ENCODE data around the gene GPC3.
"Not testable (repeated sequence)": the region's sequence is repeated elsewhere in the genome, so short reads cannot be mapped to it uniquely, and the experiment has no call there.

GPC3 gene

DNA sequence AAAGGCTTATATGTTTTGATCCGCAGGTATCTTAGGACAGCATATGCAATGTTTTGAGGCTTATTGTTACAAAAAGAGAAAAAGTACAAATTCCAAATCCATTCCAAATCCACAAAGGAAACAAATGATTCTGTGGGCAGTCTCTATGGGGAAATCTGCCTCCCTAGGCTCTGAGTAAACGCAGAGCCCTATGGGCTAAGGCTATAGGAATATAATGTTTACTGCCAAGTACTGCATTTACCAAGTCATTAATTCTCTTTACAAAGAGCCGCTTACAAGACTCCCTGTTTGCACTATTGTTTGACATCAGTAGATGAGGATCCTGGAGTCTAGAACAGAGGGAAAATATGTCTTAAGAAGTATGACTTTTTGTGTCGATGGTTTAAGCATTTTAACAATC, 357.7 kb downstream of the GPC3 start:
- TF ChIP-seq, protein P1, sequence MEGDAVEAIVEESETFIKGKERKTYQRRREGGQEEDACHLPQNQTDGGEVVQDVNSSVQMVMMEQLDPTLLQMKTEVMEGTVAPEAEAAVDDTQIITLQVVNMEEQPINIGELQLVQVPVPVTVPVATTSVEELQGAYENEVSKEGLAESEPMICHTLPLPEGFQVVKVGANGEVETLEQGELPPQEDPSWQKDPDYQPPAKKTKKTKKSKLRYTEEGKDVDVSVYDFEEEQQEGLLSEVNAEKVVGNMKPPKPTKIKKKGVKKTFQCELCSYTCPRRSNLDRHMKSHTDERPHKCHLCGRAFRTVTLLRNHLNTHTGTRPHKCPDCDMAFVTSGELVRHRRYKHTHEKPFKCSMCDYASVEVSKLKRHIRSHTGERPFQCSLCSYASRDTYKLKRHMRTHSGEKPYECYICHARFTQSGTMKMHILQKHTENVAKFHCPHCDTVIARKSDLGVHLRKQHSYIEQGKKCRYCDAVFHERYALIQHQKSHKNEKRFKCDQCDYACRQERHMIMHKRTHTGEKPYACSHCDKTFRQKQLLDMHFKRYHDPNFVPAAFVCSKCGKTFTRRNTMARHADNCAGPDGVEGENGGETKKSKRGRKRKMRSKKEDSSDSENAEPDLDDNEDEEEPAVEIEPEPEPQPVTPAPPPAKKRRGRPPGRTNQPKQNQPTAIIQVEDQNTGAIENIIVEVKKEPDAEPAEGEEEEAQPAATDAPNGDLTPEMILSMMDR (IDR thresholded peaks at IDR 0.05; ENCODE audit: low read depth, low read length), result no peak
- H3K4me3 ChIP-seq (ENCODE audit: low read depth, low read length), result no peak overlapping the region
- in situ Hi-C loops (cut with HindIII; ENCODE audit: low sequenced_read_pairs), result no loop called here
- DNase-seq (ENCODE audit: low read depth, low spot score), result peak; percentile 4

DNA sequence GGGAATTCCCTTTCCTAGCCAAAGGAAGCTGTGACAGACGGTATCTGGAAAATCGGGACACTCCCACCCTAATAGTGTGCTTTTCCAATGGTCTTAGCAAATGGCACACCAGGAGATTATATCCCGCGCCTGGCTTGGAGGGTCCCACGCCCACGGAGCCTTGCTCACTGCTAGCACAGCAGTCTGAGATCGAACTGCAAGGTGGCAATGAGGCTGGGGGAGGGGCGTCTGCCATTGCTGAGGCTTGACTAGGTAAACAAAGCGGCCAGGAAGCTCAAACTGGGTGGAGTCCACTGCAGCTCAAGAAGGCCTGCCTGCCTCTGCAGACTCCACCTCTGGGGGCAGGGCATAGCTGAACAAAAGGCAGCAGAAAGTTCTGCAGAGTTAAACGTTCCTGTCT, 364.0 kb downstream of the GPC3 start:
- in situ Hi-C loops (cut with HindIII; ENCODE audit: low sequenced_read_pairs); H3K4me3 ChIP-seq (ENCODE audit: low read depth, low read length); DNase-seq (ENCODE audit: low read depth, low spot score): not testable (repeated sequence)

DNA sequence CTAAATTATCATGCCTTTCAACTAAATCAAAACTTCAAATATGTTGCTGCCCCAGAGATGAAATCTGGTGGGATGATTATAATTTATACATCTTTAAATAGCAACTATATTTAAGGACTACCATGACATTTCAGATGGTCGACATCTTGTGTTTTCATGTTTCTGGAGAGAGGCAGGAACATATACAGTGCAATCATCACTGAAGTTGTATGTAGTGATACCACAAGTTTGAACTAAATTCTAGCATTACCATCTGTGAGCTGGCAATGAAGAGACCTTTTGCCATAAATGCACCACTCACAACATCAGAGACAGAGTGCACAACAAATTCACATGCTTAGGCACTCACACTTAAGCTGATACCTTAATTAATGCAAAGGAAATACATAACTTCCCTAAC, 373.7 kb downstream of the GPC3 start:
- TF ChIP-seq, protein P1 (IDR thresholded peaks at IDR 0.05; ENCODE audit: low read depth, low read length), result no peak
- H3K4me3 ChIP-seq (ENCODE audit: low read depth, low read length), result no peak overlapping the region
- in situ Hi-C loops (cut with HindIII; ENCODE audit: low sequenced_read_pairs), result no loop called here
- no peak for DNase-seq (ENCODE audit: low read depth, low spot score)

DNA sequence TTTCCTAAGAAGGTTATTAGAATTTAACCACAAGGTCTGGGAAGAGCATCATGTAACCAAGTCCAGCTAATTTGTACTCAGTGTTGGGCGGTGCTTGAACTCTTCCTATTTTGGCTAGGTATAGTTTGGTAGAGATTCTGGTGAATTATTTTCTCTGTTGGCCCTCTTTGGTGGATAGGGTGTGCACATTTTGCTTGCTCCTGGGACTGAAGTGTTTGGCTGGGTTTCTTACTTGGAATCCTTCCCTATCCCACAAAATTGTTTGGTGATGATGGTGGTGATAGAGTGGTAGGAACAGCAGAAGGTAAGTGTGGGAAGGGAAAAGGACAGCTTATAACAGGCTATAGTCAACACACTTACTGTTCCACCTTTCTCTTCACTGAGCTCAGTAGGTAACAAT, 375.3 kb downstream of the GPC3 start:
- no peak overlapping the region for H3K4me3 ChIP-seq (ENCODE audit: low read depth, low read length)
- in situ Hi-C loops (cut with HindIII; ENCODE audit: low sequenced_read_pairs), result no loop called here
- DNase-seq (ENCODE audit: low read depth, low spot score), result peak; percentile 47
- TF ChIP-seq, protein P1 (IDR thresholded peaks at IDR 0.05; ENCODE audit: low read depth, low read length), result no peak

DNA sequence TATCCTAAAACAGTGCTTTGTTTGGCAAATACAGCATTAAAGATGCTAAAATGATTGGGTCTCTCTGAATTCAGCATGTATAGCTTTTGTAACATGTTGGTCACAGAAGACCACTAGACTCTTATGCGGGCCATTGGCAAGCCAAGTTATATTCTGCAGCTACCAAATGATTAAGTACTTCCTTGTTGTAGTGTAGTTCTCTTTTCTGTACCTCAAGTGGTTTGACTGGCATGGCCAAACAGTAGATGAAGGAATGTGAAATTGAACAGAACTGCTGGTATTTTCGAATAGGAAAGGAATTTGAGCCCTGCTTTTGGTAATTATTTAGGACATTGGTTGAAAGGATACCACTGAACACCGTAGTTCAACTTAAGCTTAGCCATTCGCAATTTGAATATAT, 376.2 kb downstream of the GPC3 start:
- in situ Hi-C loops (cut with HindIII; ENCODE audit: low sequenced_read_pairs), result no loop called here
- TF ChIP-seq, protein P1 (IDR thresholded peaks at IDR 0.05; ENCODE audit: low read depth, low read length), result no peak
- no peak for DNase-seq (ENCODE audit: low read depth, low spot score)
- H3K4me3 ChIP-seq (ENCODE audit: low read depth, low read length), result no peak overlapping the region

DNA sequence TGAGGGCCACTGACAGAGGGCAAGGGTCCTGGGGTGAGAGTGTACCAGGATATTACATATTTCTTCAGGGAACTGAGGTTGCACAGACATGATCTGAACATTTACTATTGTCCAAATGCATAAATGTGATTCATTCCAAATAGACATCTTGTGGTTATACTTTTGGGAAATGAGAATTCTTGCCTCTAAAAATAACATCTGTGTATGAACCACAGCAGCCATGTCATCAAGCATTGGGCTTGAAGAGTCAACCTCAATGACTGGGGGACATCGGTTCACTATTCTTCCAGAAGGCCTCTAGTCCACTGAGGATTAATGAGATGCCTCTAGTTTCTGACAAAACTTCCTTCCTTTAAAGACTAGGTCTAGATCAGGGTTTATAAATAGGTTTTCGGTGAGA, 377.0 kb downstream of the GPC3 start:
- no peak overlapping the region for H3K4me3 ChIP-seq (ENCODE audit: low read depth, low read length)
- TF ChIP-seq, protein P1 (IDR thresholded peaks at IDR 0.05; ENCODE audit: low read depth, low read length), result no peak
- DNase-seq (ENCODE audit: low read depth, low spot score), result peak; percentile 62
- in situ Hi-C loops (cut with HindIII; ENCODE audit: low sequenced_read_pairs), result no loop called here

DNA sequence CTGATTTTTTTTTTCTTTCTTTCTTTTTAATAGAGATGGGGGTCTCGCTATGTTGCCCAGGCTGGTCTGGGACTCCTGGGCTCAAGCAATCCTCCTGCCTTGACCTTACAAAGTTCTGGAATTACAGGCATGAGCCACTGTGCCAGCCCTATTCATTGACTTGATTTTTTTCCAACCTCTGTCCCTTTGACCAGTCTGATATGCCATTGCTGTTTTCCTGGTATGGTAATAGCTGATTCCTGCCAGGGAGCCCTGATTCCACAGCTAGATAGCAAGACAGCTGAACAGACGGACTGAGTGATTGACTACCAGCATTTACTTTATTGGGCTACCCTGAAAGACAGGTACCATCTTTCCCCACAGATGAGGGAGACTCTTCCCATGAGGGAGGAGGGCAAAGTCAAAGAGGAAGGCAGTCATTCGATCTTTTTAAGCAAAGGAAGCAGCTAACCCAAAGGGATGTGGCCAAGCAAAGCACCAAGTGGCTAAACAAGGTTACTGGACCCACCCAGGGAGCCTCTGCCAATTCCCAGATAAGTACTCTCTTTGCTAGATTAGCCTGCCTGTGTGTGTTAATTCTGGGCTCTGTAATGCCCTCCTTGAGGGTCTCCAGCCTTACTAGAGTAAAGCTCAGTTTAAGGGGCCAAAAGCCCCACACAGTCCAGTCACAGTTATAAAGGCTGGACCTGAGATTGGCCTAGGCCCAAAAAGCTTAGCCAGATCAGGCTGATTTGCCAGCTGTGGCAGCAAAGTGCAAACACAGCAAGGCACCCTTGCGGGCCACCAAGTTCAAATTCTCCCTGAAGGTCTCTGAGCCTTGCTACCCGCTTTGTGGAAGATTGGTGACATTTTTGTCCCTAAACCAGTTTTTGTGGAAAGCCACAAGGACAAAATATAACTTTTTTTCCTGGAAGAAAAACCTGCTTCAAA, 377.7 kb downstream of the GPC3 start:
- TF ChIP-seq, protein P1 (IDR thresholded peaks at IDR 0.05; ENCODE audit: low read depth, low read length), result no peak
- H3K4me3 ChIP-seq (ENCODE audit: low read depth, low read length), result no peak overlapping the region
- DNase-seq (ENCODE audit: low read depth, low spot score), result no peak
- in situ Hi-C loops (cut with HindIII; ENCODE audit: low sequenced_read_pairs), result no loop called here

Data from astrocyte of the spinal cord (primary cell).